Raji (cell line): ENCODE results near the gene IPCEF1.

ENCODE experiments used
- POLR2A ChIP-seq: IDR thresholded peaks from 2 replicates; pipeline ENCODE4 v1.6.1; 2011; ENCODE audit warnings: low read depth, low read length, control low read depth; ENCODE audit not compliant: insufficient read depth

Gene IPCEF1

DNA sequence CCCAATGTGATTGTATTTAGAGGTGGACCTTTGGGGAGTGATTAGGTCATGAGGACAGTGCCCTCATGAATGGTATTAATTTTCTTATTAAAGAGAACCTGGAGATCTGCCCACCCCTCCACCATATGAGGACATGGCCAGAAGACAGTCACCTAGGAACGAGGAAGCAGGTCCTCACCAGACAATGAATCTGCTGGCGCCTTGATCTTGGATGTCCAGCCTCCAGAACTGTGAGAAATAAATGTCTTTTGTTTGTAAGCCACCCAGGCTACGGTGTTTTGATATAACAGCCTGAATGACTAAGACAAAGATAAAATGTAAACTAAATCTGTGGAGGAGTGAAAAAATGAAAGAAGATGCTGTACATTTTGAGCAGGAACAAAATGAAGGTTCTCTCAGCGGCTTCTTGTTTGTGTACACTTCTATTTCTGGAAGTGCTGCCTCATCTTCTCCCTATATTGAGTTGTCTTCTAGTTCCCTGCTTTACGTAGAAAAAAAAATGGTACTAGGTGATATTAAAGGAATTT lies 1.5 kb upstream of the IPCEF1 start:
- TF ChIP-seq POLR2A, result no peak

DNA sequence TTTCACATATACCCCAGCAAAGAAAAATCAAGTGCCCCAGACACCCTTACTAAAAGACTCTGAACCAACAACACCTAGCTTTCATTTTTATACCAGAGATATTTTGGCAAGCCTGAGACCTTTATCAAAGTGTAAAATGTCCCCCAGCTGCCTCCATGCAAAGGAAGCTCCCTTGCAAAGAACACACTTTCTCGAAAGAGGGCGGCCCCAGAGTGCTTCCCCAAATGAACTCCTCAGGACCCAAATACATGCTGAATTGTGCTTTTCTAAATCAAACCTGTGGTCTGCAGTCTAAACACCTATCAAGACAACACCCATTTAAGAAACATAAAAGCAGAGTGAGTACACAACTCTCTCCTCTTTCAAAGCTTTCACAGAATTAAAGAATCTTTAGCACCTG lies 490 bp downstream of the IPCEF1 start:
- TF ChIP-seq POLR2A, result no peak

GRCh38 chr6:154354265-154354777 lies 2.3 kb downstream of the IPCEF1 start:
- TF ChIP-seq POLR2A, result no peak

DNA sequence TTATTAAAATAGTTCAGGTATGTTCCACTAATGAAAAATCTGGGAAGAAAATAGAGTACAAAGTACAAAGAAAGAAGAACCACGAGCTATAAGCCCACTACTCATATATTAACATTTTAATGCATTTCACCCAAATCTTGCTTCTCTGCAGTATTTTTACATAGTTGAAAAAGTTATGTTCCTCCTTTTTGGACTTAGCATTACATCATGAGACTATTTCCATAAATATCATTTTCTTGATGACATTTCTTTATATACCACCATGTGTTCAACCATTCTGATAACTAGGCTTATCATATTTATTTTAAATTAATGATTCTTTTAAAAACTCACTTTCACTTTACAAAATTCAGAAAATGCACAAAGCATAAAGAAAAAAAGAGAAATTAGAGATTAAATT lies 3.0 kb downstream of the IPCEF1 start:
- no peak for TF ChIP-seq POLR2A

- TF ChIP-seq POLR2A, result no peak
Measured at GRCh38 chr6:154352898-154353585, 3.6 kb downstream of the IPCEF1 start.

DNA sequence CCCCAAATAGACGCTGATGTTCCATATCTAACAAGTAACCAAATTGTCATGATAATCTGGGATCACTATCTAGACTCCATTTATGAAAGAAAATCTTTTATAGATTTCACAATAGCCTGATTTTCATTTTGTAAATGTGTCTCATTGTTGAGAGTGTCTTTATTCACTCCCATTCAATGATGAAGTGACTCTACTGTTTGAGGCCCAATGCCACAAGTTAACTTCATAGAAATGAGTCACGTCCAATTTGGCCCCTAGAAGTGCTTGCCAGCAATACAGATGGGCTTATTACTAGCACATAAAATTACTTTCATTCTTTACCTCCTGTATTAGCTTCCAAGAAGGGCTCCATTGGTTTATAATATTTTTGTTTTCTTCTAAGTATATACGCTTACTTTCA lies 6.3 kb downstream of the IPCEF1 start:
- TF ChIP-seq POLR2A, result no peak

- no peak for TF ChIP-seq POLR2A
Measured at GRCh38 chr6:154347981-154348380, 8.6 kb downstream of the IPCEF1 start.

DNA sequence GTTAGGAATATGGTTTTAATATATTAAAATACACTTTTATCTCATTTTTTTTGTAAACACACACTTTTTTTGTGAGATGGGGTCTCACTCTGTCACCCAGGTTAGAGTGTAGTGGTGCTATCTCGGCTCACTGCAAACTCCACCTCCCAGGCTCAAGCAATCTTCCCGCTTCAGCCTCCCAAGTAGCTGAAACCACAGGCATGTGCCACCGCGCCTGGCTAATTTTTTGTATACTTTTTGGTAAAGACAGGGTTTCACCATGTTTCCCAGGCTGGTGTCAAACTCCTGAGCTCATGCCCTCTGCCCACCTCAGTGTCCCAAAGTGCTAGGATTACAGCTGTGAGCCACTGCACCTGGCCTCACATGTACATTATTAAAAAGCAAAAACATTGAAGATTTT lies 10.8 kb downstream of the IPCEF1 start:
- no peak for TF ChIP-seq POLR2A

DNA sequence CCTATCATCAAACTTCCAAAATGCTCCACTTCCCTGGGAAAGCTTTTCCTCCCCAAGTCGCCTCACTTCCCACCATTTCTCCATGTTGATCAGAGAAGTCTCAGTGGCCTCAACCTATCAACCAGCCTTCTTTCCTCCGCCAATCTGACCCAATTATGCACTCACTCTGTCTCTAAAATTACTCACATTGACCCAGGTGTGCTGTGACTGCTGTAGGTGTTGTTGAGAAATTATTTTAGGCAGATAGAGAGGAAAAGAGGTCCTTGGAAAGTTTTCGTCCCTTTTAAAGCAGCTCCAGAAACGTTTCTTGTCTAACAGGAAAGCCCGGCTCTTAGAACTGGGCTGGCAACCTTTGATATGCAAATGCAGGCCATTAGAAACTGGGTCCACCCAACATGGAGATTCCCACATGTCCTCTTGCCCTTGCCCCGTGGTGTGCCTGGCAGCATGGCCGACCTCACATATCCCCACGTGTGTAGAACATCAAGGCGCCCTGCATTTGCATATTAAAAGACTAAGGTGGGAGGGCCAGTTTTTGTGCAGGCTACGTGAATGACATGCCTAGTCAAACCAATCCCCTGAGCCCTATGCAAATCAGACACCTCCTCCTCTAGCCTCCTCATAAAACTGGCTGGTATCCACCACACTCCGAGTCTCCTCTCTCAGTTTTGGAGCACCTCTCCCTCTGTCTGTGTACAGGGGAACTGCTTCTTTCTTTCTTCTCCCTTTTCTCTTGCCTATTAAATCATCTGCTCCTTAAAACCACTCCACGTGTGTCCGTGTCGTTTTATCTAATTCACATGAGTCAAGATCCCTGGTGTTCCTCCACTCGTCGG lies 12.9 kb downstream of the IPCEF1 start:
- no peak for TF ChIP-seq POLR2A

DNA sequence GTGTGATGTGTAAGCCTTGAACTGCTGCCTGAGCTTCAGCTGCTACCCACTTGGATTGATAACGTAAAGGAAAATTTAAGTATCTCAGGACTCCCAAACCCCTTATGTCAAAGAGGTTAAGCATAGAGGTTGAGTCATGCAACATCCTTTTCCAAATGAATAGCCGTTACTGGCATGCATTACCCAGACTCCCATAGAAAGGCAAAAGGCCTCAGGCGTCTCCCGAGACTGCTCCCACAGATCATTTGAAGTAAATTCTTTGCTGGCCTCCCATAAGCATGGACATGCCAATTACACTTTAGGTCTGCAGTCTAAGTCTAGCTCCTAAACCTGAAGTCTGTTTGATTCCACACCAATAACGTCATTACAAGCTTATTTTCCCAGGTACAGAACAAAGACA lies 14.7 kb downstream of the IPCEF1 start:
- TF ChIP-seq POLR2A, result no peak

- no peak for TF ChIP-seq POLR2A
Measured at GRCh38 chr6:154341336-154341735, 15.3 kb downstream of the IPCEF1 start.

GRCh38 chr6:154337406-154338005 lies 19.1 kb downstream of the IPCEF1 start:
- TF ChIP-seq POLR2A, result no peak

- no peak for TF ChIP-seq POLR2A
Measured at GRCh38 chr6:154331750-154332149, 24.9 kb downstream of the IPCEF1 start.

- TF ChIP-seq POLR2A, result no peak
Measured at GRCh38 chr6:154329350-154330170, 27.0 kb downstream of the IPCEF1 start.

DNA sequence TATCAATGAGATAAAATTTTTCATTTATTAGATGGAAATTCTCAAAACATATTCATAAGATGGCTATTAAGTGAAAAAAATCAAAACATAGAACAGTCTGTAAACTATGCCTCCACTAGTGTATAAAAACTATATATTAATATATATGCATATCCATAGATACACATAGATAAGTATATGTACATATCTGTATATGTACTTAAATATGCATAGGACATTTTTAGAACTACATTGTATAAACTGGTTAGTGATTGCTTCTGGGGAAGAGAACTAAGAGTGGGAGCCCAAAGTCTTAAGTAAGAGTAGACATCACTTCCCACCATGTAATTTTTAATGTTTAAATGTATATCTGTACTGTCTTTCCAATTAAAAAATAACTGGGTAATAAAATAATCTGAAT lies 31.5 kb downstream of the IPCEF1 start:
- no peak for TF ChIP-seq POLR2A
